ENCODE results near the gene NTF3. TPM values are rescaled to one million over a fixed set of nuclear protein-coding genes. Genes with fewer than 3 reads are reported as not detected.

Gene NTF3
- total and polyA plus RNA-seq, 7 donors, result 0.16 to 0.62 (median 0.29) TPM

GRCh38 chr12:5447320-5447719 lies 15.4 kb downstream of the NTF3 start:
- TF ChIP-seq, protein P1, sequence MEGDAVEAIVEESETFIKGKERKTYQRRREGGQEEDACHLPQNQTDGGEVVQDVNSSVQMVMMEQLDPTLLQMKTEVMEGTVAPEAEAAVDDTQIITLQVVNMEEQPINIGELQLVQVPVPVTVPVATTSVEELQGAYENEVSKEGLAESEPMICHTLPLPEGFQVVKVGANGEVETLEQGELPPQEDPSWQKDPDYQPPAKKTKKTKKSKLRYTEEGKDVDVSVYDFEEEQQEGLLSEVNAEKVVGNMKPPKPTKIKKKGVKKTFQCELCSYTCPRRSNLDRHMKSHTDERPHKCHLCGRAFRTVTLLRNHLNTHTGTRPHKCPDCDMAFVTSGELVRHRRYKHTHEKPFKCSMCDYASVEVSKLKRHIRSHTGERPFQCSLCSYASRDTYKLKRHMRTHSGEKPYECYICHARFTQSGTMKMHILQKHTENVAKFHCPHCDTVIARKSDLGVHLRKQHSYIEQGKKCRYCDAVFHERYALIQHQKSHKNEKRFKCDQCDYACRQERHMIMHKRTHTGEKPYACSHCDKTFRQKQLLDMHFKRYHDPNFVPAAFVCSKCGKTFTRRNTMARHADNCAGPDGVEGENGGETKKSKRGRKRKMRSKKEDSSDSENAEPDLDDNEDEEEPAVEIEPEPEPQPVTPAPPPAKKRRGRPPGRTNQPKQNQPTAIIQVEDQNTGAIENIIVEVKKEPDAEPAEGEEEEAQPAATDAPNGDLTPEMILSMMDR (IDR thresholded peaks at IDR 0.05), result no peak
- H3K4me1 ChIP-seq, result no peaks in the 10 kb centered on the region
- H3K9me3 ChIP-seq, result no peaks in the 10 kb centered on the region
- intact Hi-C loops (cut with DNase I), result loop anchor here in 1 of 2 donors (10.0 kb wide), 1 partner anchor 593 kb away; no protein-coding TSS in a partner anchor
- peaks cover 0 to 8% (median 0%) of the 10 kb centered on the region in 3 donors for H3K27me3 ChIP-seq (ENCODE audit: insufficient read depth in 3 of 3, low read length in 2 of 3)
- no peak overlapping the region for H3K4me3 ChIP-seq
- WGBS, 3 donors, result 95 to 96% (median 95%) methylated on average over 5 of the region's 5 CpGs
- ATAC-seq (no peak), DNase-seq (no peak)
- H3K27ac ChIP-seq, result no peak overlapping the region
- no peaks in the 10 kb centered on the region for H3K36me3 ChIP-seq (ENCODE audit: insufficient read depth in 1 of 2, low read depth in 1 of 2)

DNA sequence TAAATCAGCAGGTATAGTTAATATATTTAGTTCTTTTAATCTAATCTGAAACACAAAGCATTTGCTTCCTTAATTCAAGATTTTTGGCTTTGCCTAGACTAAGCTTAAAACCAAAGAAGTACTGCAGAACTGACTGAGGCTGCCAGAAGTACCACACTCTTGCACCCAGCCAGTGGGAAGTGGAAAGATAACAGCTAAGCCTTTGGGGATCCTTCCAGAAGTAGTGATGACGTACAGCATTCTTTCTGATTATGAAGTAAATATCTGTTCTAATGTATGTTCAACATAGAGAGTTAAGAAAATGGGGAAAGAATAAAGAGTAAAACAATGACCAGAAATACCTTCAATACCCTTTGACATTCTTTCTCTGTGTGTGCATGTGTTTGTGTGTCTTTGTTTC lies 19.3 kb downstream of the NTF3 start:
- H3K9me3 ChIP-seq, result no peaks in the 10 kb centered on the region
- no peak overlapping the region for H3K4me3 ChIP-seq
- no peak overlapping the region for H3K27ac ChIP-seq
- TF ChIP-seq, protein P1 (IDR thresholded peaks at IDR 0.05), result no peak
- no peak for ATAC-seq
- intact Hi-C loops (cut with DNase I), result no loop called here
- no peaks in the 10 kb centered on the region for H3K4me1 ChIP-seq
- 87 to 91% (median 88%) methylated on average over 1 of the region's 1 CpG for WGBS, 3 donors
- peaks cover 0 to 8% (median 0%) of the 10 kb centered on the region in 3 donors for H3K27me3 ChIP-seq (ENCODE audit: insufficient read depth in 3 of 3, low read length in 2 of 3)
- H3K36me3 ChIP-seq (ENCODE audit: insufficient read depth in 1 of 2, low read depth in 1 of 2), result no peaks in the 10 kb centered on the region
- no peak for DNase-seq

DNA sequence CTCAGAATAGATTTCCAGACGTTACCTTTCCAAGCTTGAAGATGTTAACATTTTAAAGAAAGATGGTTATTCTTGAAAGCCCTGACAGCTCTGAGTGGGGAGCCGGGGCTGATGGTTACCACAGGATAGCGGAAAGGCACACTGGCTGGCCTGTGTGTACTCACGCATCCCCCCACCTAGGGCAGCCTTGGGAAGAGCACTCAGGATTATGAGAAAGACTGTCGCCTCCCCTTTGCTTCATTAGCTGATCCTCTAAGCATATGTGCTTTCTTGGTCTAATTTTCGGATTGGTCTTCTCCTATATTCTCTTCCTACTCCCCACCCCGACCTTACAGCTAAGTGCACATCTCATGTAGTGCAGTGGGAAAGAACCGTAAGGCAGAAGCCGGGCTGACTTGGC lies 20.7 kb downstream of the NTF3 start:
- intact Hi-C loops (cut with DNase I), result no loop called here
- Histone ChIP-seq H3K27ac (no peak overlapping the region), H3K9me3 (no peaks in the 10 kb centered on the region), H3K4me3 (no peak overlapping the region), H3K36me3 (ENCODE audit: insufficient read depth in 1 of 2, low read depth in 1 of 2) (no peaks in the 10 kb centered on the region), H3K27me3 (ENCODE audit: insufficient read depth in 3 of 3, low read length in 2 of 3) (peaks cover 0 to 8% (median 0%) of the 10 kb centered on the region in 3 donors), H3K4me1 (no peaks in the 10 kb centered on the region)
- no peak for ATAC-seq
- 93 to 96% (median 94%) methylated on average over 9 of the region's 9 CpGs for WGBS, 3 donors
- TF ChIP-seq, protein P1 (IDR thresholded peaks at IDR 0.05), result no peak
- DNase-seq, result no peak

DNA sequence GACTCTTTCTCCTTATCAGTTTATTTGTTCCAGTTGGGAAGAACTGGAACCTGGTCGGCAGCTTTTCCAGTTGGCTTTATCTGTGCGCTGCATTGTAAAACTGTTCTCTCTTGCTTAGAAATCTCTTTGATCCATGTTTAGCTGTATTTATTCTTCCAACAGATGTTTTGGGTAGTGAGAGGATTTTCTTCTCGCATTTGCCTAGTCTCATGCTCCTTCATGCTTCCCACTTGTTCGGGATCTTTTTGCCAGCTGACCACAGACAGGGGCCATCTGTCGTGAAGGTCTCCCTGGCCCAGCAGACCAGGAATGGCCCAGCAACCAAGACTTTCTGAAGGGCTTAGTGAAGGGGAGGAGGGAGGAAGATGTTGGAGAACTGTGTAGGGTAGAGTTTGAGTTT lies 21.6 kb downstream of the NTF3 start:
- Histone ChIP-seq H3K36me3 (ENCODE audit: insufficient read depth in 1 of 2, low read depth in 1 of 2) (no peaks in the 10 kb centered on the region), H3K27me3 (ENCODE audit: insufficient read depth in 3 of 3, low read length in 2 of 3) (peaks cover 0 to 8% (median 0%) of the 10 kb centered on the region in 3 donors), H3K27ac (no peak overlapping the region), H3K4me3 (no peak overlapping the region), H3K4me1 (no peaks in the 10 kb centered on the region), H3K9me3 (no peaks in the 10 kb centered on the region)
- WGBS, 3 donors, result 46 to 70% (median 51%) methylated on average over 5 of the region's 5 CpGs
- intact Hi-C loops (cut with DNase I), result no loop called here
- ATAC-seq (no peak), DNase-seq (no peak)
- TF ChIP-seq, protein P1 (IDR thresholded peaks at IDR 0.05), result no peak

DNA sequence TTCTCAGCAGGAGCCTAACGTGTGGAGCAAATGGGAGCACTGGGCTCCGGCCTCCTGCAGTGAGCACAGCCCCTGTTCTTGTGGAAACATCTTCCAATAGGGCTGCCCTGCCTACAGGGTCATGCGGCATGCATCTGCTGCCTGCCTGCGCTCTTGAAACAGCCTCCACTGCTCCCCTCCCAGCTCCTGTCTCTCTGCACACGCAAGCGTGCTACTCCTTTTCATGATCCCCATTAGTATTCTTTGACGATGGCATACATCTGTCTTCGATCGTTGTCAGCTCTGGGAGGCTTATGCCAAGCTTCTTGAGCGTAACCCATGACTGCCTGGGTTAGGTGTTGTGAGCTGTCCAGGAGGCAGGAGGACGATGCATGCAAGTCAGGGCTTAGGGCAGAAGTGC lies 23.1 kb downstream of the NTF3 start:
- no peaks in the 10 kb centered on the region for H3K4me1 ChIP-seq
- H3K9me3 ChIP-seq, result no peaks in the 10 kb centered on the region
- WGBS, 3 donors, result 80 to 83% (median 81%) methylated on average over 11 of the region's 11 CpGs
- TF ChIP-seq, protein P1 (IDR thresholded peaks at IDR 0.05), result no peak
- no peak overlapping the region for H3K27ac ChIP-seq
- peaks cover 0 to 5% (median 0%) of the 10 kb centered on the region in 3 donors for H3K27me3 ChIP-seq (ENCODE audit: insufficient read depth in 3 of 3, low read length in 2 of 3)
- DNase-seq (no peak), ATAC-seq (no peak)
- no peak overlapping the region for H3K4me3 ChIP-seq
- H3K36me3 ChIP-seq (ENCODE audit: insufficient read depth in 1 of 2, low read depth in 1 of 2), result no peaks in the 10 kb centered on the region
- intact Hi-C loops (cut with DNase I), result no loop called here

Measured in psoas muscle (tissue), 8 donors.